DND-41 (cell line): Measurements from ENCODE around the gene ARVCF.

ENCODE experiments used
- CTCF ChIP-seq: IDR thresholded peaks from 2 replicates; pipeline ENCODE4 v1.5.1; 2012; ENCODE audit warnings: borderline replicate concordance, low read length, moderate library complexity, mild to moderate bottlenecking; ENCODE audit not compliant: poor library complexity, severe bottlenecking; ENCODE audit errors: extremely low read depth
- EZH2 ChIP-seq: IDR thresholded peaks from 3 replicates; pipeline ENCODE4 v1.6.1; 2012; ENCODE audit warnings: borderline replicate concordance, low read depth, mild to moderate bottlenecking, moderate library complexity, low read length, inconsistent platforms; ENCODE audit not compliant: severe bottlenecking

GRCh38 chr22:20018001-20018400, 1.4 kb upstream of the ARVCF start:
- no peak for TF ChIP-seq CTCF
- TF ChIP-seq EZH2 = no peak
